ENCODE results near the gene DENND4C.
"Not testable (repeated sequence)": the region's sequence is repeated elsewhere in the genome, so short reads cannot be mapped to it uniquely, and the experiment has no call there.

The DENND4C gene

DNA sequence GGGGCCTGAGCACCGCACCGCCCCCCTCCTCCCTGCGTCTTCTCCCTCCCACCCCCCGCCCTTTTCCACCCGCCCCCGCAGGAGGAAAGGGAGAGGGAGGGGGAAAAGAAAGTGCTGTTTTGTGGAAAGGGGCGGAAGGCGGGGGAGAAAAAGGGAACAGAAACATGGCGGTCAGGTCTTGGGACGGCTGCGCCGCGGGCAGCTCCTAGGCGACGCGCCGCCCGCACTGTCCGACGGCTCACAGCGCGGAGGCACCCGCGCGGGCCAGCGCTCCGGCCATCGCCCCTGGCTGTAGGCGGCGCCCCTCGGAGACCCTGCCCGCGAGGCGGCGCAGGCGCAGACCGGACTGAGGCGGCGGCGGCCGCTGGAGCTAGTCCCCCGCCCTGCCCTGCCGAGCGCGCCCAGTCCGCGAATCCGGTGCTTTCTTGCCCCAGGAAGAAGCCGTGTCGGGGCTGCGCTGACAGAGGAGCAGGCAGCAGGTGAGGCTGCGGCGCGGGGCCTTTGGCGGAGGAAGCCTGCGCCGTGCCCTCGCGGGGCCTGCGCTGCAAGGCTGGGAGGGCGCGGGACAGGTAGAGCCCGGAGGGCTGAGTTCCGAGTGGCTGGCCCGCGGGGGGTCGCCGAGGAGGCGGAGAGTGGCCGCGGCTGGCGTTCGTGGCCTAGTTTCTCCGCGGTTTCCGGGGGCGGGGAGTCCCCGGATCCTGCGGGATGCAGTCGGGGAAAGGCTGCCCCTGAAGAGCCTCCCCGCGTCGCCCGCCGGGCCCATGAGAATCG lies at the start of gene DENND4C:
DENND4C (plus strand) TSS at position 339 of the 771 bp plus-strand sequence. CDS start 45,482 bp downstream, outside the sequence.
- peak; percentile 85 for DNase-seq (ENCODE audit: low read depth)

DNA sequence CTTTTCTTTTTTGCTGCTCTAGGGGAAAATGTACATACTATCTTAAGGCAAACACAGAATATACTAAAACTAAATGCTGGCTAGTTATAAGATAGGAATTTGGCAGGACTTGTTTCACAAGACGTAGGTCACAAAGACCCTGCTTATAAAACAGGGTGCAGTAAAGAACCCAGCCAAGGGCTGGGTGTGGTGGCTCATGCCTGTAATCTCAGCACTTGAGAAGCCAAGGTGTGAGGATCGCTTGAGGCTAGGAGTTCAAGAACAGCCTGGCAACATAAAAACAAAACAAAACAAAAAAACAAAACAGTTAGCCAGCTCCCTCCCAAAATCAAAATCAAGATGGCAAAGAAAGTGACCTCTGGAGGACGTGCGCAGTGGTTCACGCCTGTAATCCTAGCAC lies 49.5 kb upstream of the DENND4C start:
- no peak for DNase-seq (ENCODE audit: low read depth)

GRCh38 chr9:19181561-19181960 lies 48.9 kb upstream of the DENND4C start:
- no peak for DNase-seq (ENCODE audit: low read depth)

GRCh38 chr9:19184144-19184917 lies 46.2 kb upstream of the DENND4C start:
- DNase-seq (ENCODE audit: low read depth), result peak; percentile 87

- DNase-seq (ENCODE audit: low read depth), result no peak
Measured at GRCh38 chr9:19185191-19185590, 45.3 kb upstream of the DENND4C start.

- DNase-seq (ENCODE audit: low read depth), result no peak
Measured at GRCh38 chr9:19186232-19186631, 44.3 kb upstream of the DENND4C start.

- no peak for DNase-seq (ENCODE audit: low read depth)
Measured at GRCh38 chr9:19188771-19189170, 41.7 kb upstream of the DENND4C start.

GRCh38 chr9:19192202-19193028 lies 38.1 kb upstream of the DENND4C start:
- DNase-seq (ENCODE audit: low read depth), result no peak

DNA sequence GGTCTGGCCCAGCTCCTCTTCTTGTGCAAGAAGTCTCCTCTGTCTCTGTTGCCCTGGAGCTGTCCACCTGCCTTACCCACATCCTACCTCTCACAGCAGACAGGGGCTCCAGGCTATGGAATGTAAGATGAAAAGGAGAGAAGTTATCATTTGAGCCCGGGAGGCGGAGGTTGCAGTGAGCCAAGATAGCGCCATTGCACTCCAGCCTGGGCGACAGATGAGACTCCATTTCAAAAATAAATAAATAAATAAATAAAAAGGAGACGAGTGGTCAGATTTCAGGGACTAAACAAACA lies 37.5 kb upstream of the DENND4C start:
- DNase-seq (ENCODE audit: low read depth), result no peak

DNA sequence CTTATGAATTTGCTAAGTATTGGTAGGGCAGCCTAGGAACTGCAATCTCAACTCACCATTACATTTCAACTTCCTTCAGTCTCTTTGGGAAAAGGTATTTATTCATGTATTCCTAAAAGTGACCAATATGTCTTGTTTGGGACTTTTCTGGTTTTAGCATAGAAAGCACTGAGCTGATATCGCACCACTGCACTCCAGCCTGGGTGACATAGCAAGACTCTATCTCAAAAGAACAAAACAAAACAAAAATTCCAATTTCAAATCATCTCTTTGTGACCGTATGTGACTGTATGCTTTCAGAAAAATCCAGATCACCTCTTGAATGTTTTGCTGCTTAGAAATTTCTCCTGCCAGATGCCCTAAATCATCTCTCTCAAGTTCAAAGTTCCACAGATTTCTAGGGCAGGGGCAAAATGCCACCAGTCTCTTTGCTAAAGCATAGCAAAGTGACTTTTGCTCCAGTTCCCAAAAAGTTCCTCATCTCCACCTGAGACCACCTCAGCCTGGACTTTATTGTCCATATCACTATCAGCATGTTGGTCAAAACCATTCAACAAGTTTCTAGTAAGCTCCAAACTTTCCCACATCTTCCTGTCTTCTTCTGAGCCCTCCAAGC lies 37.0 kb upstream of the DENND4C start:
- DNase-seq (ENCODE audit: low read depth), result not testable (repeated sequence)

- no peak for DNase-seq (ENCODE audit: low read depth)
Measured at GRCh38 chr9:19198406-19198805, 32.1 kb upstream of the DENND4C start.

GRCh38 chr9:19199012-19199411 lies 31.5 kb upstream of the DENND4C start:
- DNase-seq (ENCODE audit: low read depth), result no peak

DNA sequence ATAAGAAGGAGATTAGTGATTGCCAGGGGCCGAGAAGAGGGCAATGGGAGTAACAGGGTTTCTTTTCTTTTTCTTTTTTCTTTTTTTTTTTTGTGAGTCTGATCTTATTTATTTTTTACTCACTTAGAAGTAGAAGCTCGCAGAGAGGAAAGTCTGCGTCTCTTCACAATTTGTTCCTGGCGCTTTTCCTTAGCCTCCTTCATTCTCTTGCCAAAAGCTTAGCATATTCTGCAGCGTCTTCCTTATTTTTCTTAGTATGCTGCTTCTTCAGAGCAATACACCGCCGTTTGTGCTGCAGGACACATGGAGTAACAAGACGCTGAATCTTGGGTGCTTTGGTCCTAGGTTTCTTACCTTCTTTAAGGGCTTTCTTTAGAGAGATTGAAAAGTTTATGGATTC lies 30.3 kb upstream of the DENND4C start:
- DNase-seq (ENCODE audit: low read depth), result no peak

GRCh38 chr9:19201899-19202891 lies 28.3 kb upstream of the DENND4C start:
- no peak for DNase-seq (ENCODE audit: low read depth)

- no peak for DNase-seq (ENCODE audit: low read depth)
Measured at GRCh38 chr9:19203058-19203457, 27.4 kb upstream of the DENND4C start.

GRCh38 chr9:19208653-19209052 lies 21.8 kb upstream of the DENND4C start:
- no peak for DNase-seq (ENCODE audit: low read depth)

GRCh38 chr9:19209188-19209587 lies 21.3 kb upstream of the DENND4C start:
- DNase-seq (ENCODE audit: low read depth), result no peak

DNA sequence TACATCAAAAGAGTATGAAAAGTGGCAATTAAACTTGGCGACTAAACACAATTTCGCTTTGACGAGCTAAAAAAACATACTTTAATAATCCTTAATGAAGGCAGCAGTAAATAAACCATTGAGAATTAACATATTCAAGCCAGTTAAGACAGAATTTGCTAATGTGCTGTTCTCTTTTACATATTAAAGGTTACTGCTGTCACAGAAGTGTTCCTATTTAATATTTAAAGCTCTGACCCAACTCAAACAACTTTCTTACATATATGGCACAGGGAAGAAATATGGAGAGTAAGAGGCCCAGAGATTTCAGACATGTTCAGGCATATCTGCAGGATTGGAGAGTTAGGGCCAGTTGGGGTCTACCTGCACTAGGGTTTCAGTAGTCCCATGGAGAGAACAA lies 16.7 kb upstream of the DENND4C start:
- no peak for DNase-seq (ENCODE audit: low read depth)

DNA sequence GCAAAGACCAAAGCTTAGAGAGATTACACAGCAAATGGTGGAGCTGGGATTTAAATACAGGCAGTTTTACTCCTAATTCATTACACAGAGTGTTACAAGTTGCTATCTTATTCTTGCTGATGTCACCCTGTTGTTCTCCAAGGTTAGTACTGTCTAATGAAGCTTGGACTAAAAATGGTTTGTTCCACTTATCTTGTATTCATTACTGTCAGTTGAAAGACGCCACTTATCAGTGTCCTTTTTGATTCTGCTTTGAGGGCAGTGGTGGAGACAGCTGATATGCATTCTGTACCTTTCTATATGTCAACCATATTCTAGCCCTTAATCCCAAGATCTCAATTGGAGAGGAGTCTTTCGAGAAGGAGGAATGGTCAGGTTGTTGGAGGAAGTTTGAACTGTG lies 14.0 kb upstream of the DENND4C start:
- no peak for DNase-seq (ENCODE audit: low read depth)

DNA sequence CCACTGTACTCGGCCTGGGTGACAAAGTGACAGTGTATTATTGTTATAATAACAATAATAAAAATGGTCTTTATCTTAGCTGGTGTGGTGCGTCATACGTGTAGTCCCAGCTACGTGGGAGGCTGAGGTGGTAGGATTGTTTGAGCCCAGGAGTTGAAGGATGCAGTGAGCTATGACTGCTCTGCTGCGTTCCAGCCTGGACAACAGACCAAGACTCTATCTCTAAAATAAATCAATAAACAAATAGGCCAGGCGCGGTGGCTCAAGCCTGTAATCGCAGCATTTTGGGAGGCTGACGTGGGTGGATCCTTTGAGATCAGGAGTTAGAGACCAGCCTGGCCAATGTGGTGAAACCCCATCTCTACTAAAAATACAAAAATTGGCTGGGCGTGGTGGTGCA lies 9.2 kb upstream of the DENND4C start:
- DNase-seq (ENCODE audit: low read depth), result no peak

DNA sequence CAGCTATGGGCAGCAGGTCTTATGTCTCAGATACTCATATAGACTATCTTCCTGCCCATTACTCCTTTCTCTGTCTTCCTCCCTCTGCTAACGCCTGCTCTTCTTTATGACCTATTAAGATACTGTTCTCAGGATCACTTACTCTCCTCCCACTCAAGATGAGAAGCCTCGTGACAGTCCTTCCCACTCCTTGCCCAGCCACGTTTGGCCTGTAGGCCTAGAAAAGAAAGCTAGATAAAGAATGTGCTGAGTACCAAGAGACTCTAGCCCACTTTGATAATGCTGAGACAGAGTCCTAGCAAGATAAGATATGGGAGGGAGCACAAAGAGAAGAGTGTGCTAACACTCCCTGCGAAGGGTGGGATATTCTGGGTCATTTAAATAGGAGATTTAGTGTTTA lies 6.8 kb upstream of the DENND4C start:
- DNase-seq (ENCODE audit: low read depth), result no peak

Data from stromal cell of bone marrow (primary cell).